Panc1 (cell line): Measurements from ENCODE around the gene SCN7A.

Source experiments
- POLR2AphosphoS5 ChIP-seq: IDR thresholded peaks from 2 replicates; pipeline ENCODE4 v1.6.1; 2012; ENCODE audit warnings: mild to moderate bottlenecking, low read depth, low read length, moderate library complexity
- SIN3A ChIP-seq: IDR thresholded peaks from 2 replicates; pipeline ENCODE4 v1.6.1; 2012; ENCODE audit warnings: low read depth, mild to moderate bottlenecking, low read length, moderate library complexity, borderline replicate concordance; ENCODE audit not compliant: insufficient read depth
- TF ChIP-seq, protein P1 (sequence below): fragments of 450-650 bp; IDR thresholded peaks from 2 replicates; pipeline ENCODE4 v1.5.1; 2017; ENCODE audit warnings: mild to moderate bottlenecking
- TF ChIP-seq, protein P2 (sequence below), 2 experiments: IDR thresholded peaks; 2 replicates each; pipeline ENCODE4 v1.6.1; 2011 to 2012; ENCODE audit warnings: low read depth in 2 of 2, control low read depth in 1 of 2, low read length in 1 of 2, mild to moderate bottlenecking in 1 of 2, moderate library complexity in 1 of 2; ENCODE audit not compliant: insufficient read depth in 1 of 2

DNA sequence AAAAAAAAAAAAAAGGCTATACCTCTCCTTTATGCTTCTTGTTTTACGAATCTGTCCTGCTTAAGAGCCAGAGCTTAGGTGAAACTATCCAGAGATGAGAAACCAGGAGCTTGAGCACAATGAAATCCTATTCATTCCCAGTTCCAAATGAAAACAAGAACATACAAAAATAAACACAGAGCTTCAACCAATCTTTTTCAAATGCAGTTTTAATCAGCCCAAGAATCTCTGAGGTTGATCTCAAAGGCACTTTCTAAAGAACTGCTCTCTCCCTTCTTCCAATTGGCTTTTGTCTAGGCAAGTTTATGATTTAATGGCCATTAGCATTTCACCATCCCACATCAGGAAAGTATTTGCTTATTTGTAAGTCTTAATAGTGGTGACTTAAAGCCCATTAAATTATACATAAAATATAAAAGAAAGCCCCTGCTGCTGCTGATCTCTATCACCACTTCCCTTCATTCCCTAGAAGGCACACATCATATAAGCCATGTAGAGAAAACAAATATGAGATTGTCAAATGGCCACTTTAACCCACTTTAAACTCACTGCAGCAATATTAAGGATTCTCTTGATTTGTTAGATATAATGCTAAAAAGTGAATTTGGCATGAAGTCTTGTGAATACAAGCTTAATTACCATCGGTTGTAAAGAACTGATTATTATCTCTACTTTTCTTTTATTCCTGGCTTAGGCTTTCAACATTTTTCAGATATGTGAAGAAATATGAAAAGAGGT is 89.0 kb downstream of the SCN7A start:
- TF ChIP-seq, protein P1, sequence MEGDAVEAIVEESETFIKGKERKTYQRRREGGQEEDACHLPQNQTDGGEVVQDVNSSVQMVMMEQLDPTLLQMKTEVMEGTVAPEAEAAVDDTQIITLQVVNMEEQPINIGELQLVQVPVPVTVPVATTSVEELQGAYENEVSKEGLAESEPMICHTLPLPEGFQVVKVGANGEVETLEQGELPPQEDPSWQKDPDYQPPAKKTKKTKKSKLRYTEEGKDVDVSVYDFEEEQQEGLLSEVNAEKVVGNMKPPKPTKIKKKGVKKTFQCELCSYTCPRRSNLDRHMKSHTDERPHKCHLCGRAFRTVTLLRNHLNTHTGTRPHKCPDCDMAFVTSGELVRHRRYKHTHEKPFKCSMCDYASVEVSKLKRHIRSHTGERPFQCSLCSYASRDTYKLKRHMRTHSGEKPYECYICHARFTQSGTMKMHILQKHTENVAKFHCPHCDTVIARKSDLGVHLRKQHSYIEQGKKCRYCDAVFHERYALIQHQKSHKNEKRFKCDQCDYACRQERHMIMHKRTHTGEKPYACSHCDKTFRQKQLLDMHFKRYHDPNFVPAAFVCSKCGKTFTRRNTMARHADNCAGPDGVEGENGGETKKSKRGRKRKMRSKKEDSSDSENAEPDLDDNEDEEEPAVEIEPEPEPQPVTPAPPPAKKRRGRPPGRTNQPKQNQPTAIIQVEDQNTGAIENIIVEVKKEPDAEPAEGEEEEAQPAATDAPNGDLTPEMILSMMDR, result no peak
- TF ChIP-seq POLR2AphosphoS5 (no peak), SIN3A (no peak)
- TF ChIP-seq, protein P2, sequence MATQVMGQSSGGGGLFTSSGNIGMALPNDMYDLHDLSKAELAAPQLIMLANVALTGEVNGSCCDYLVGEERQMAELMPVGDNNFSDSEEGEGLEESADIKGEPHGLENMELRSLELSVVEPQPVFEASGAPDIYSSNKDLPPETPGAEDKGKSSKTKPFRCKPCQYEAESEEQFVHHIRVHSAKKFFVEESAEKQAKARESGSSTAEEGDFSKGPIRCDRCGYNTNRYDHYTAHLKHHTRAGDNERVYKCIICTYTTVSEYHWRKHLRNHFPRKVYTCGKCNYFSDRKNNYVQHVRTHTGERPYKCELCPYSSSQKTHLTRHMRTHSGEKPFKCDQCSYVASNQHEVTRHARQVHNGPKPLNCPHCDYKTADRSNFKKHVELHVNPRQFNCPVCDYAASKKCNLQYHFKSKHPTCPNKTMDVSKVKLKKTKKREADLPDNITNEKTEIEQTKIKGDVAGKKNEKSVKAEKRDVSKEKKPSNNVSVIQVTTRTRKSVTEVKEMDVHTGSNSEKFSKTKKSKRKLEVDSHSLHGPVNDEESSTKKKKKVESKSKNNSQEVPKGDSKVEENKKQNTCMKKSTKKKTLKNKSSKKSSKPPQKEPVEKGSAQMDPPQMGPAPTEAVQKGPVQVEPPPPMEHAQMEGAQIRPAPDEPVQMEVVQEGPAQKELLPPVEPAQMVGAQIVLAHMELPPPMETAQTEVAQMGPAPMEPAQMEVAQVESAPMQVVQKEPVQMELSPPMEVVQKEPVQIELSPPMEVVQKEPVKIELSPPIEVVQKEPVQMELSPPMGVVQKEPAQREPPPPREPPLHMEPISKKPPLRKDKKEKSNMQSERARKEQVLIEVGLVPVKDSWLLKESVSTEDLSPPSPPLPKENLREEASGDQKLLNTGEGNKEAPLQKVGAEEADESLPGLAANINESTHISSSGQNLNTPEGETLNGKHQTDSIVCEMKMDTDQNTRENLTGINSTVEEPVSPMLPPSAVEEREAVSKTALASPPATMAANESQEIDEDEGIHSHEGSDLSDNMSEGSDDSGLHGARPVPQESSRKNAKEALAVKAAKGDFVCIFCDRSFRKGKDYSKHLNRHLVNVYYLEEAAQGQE (IDR thresholded peaks at IDR 0.05; ENCODE audit: insufficient read depth in 1 of 2, low read depth in 2 of 2, low read length in 1 of 2), result no peak
